Measurements from ENCODE around the gene EFR3B. TPM values are rescaled to one million over a fixed set of nuclear protein-coding genes. Genes with fewer than 3 reads are reported as not detected.

Gene EFR3B
- polyA plus RNA-seq, 1 of the 3 experiments (the other 2 are of a cell fraction), result 1.5 TPM

DNA sequence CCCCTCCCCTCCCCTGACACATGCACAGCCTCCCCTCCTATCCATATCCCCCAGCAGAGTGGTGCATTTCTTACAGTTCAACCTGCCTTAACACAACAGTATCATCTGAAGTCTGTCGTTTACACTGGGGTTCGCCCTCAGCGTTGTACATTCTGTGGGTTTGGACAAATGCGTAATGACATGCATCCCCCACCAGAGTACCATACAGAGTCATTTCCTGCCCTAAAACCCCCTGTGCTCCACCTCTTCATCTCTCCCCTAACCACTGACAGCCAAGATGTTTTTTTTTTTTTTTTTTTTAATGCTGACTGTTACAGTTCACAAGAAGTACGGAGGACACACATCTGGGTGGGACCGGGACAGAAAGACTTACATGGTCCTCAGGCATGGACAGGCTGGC is 103.9 kb downstream of the EFR3B start:
- no peaks in the 10 kb centered on the region for H3K36me3 ChIP-seq (replicated peaks in 1 of 2; ENCODE audit: control insufficient read depth in 1 of 2, insufficient read depth in 2 of 2, low read length in 1 of 2)
- no peaks in the 10 kb centered on the region for H3K79me2 ChIP-seq (ENCODE audit: insufficient read depth)
- no peak for DNase-seq
- H3K4me3 ChIP-seq (ENCODE audit: low read depth in 2 of 2, low read length in 1 of 2), result no peak overlapping the region
- H3K4me1 ChIP-seq (ENCODE audit: control insufficient read depth in 1 of 2, insufficient read depth in 2 of 2, low read depth in 1 of 2, low read length in 1 of 2), result no peaks in the 10 kb centered on the region
- TF ChIP-seq MEF2A (IDR thresholded peaks at IDR 0.05; ENCODE audit: borderline replicate concordance, low read depth) (no peak), RAD21 (IDR thresholded peaks at IDR 0.05; ENCODE audit: low read length) (no peak), FOSL2 (IDR thresholded peaks at IDR 0.05; ENCODE audit: borderline replicate concordance, low read depth) (no peak), CHD2 (IDR thresholded peaks at IDR 0.05; ENCODE audit: low read length, partially characterized antibody) (no peak), GATA2 (CRISPR knock-in tag; IDR thresholded peaks at IDR 0.05) (no peak), MXI1 (IDR thresholded peaks at IDR 0.05; ENCODE audit: low read depth, low read length) (no peak), POLR2AphosphoS5 (IDR thresholded peaks at IDR 0.05; ENCODE audit: low read depth, low read length) (no peak), NRF1 (IDR thresholded peaks at IDR 0.05; ENCODE audit: low read depth, low read length) (no peak), NFIC (IDR thresholded peaks at IDR 0.05; ENCODE audit: borderline replicate concordance) (no peak), FOXJ3 (CRISPR knock-in tag; IDR thresholded peaks at IDR 0.05) (no peak)
- TF ChIP-seq, protein P1, sequence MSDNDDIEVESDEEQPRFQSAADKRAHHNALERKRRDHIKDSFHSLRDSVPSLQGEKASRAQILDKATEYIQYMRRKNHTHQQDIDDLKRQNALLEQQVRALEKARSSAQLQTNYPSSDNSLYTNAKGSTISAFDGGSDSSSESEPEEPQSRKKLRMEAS (IDR thresholded peaks at IDR 0.05; ENCODE audit: low read depth), result no peak
- TF ChIP-seq, protein P2, sequence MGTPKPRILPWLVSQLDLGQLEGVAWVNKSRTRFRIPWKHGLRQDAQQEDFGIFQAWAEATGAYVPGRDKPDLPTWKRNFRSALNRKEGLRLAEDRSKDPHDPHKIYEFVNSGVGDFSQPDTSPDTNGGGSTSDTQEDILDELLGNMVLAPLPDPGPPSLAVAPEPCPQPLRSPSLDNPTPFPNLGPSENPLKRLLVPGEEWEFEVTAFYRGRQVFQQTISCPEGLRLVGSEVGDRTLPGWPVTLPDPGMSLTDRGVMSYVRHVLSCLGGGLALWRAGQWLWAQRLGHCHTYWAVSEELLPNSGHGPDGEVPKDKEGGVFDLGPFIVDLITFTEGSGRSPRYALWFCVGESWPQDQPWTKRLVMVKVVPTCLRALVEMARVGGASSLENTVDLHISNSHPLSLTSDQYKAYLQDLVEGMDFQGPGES (IDR thresholded peaks at IDR 0.05; ENCODE audit: low read depth, low read length), result no peak
- TF ChIP-seq, protein P3, sequence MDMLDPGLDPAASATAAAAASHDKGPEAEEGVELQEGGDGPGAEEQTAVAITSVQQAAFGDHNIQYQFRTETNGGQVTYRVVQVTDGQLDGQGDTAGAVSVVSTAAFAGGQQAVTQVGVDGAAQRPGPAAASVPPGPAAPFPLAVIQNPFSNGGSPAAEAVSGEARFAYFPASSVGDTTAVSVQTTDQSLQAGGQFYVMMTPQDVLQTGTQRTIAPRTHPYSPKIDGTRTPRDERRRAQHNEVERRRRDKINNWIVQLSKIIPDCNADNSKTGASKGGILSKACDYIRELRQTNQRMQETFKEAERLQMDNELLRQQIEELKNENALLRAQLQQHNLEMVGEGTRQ (IDR thresholded peaks at IDR 0.05; ENCODE audit: borderline replicate concordance, low read depth, low read length), result no peak
- TF ChIP-seq, protein P4, sequence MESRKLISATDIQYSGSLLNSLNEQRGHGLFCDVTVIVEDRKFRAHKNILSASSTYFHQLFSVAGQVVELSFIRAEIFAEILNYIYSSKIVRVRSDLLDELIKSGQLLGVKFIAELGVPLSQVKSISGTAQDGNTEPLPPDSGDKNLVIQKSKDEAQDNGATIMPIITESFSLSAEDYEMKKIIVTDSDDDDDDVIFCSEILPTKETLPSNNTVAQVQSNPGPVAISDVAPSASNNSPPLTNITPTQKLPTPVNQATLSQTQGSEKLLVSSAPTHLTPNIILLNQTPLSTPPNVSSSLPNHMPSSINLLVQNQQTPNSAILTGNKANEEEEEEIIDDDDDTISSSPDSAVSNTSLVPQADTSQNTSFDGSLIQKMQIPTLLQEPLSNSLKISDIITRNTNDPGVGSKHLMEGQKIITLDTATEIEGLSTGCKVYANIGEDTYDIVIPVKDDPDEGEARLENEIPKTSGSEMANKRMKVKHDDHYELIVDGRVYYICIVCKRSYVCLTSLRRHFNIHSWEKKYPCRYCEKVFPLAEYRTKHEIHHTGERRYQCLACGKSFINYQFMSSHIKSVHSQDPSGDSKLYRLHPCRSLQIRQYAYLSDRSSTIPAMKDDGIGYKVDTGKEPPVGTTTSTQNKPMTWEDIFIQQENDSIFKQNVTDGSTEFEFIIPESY (IDR thresholded peaks at IDR 0.05; ENCODE audit: borderline replicate concordance, low read depth), result no peak
- no peaks in the 10 kb centered on the region for H3K9me2 ChIP-seq
- no peak overlapping the region for H3K27ac ChIP-seq (ENCODE audit: low read depth in 2 of 2, low read length in 1 of 2)
- H3K27me3 ChIP-seq (ENCODE audit: insufficient read depth), result no peaks in the 10 kb centered on the region
- no peaks in the 10 kb centered on the region for H4K20me1 ChIP-seq (ENCODE audit: insufficient read depth)
- H3K9me3 ChIP-seq, result no peaks in the 10 kb centered on the region
- H3K4me2 ChIP-seq, result no peak overlapping the region
- H3F3A ChIP-seq (replicated peaks; ENCODE audit: insufficient read depth), result no peaks in the 10 kb centered on the region
- ChIA-PET CTCF (interaction anchor here (0.8 to 1.4 kb wide), 4 partner anchors 16 to 171 kb away, joined by 3 to 5 read pairs (median 4); no protein-coding TSS in a partner anchor), POLR2A (no interaction called here)
- 96% methylated on average over 6 of the region's 6 CpGs for WGBS (ENCODE audit: low lambda C conversion rate)
- no peak overlapping the region for H2AFZ ChIP-seq (ENCODE audit: low read depth)
- H3K9ac ChIP-seq, result no peak overlapping the region

All from SK-N-SH (cell line).